HG02623 (cell line): Measurements from ENCODE around the gene CEP164.

Experiments used
- ATAC-seq: cut with Tn5 transposase; IDR thresholded peaks from one replicate; pipeline ENCODE4 v1.9.1; 2021; ENCODE audit warnings: moderate library complexity; ENCODE audit not compliant: unreplicated experiment

Gene CEP164

GRCh38 chr11:117418737-117419481, 91.3 kb downstream of the CEP164 start:
- ATAC-seq: no peak

GRCh38 chr11:117419482-117420142, 92.0 kb downstream of the CEP164 start:
- ATAC-seq: no peak

GRCh38 chr11:117420143-117420485, 92.5 kb downstream of the CEP164 start:
- ATAC-seq: no peak

- no peak for ATAC-seq
These were observed 92.9 kb downstream of the CEP164 start for GRCh38 chr11:117420598-117420997.

GRCh38 chr11:117421041-117421440, 93.4 kb downstream of the CEP164 start:
- no peak for ATAC-seq

GRCh38 chr11:117421476-117421875, 93.8 kb downstream of the CEP164 start:
- ATAC-seq: no peak

- ATAC-seq: no peak
These were observed 95.5 kb downstream of the CEP164 start for GRCh38 chr11:117423046-117423575.

GRCh38 chr11:117424781-117425180, 97.1 kb downstream of the CEP164 start:
- ATAC-seq: no peak

GRCh38 chr11:117425679-117426296, 98.1 kb downstream of the CEP164 start:
- ATAC-seq: no peak

GRCh38 chr11:117426297-117426685, 98.6 kb downstream of the CEP164 start:
- no peak for ATAC-seq

- no peak for ATAC-seq
These were observed 99.3 kb downstream of the CEP164 start for GRCh38 chr11:117426941-117427340.

- no peak for ATAC-seq
These were observed 99.8 kb downstream of the CEP164 start for GRCh38 chr11:117427356-117427874.

- no peak for ATAC-seq
These were observed 100.7 kb downstream of the CEP164 start for GRCh38 chr11:117428186-117428855.

- no peak for ATAC-seq
These were observed 101.2 kb downstream of the CEP164 start for GRCh38 chr11:117428856-117429229.

- ATAC-seq: no peak
These were observed 102.8 kb downstream of the CEP164 start for GRCh38 chr11:117430293-117430955.

GRCh38 chr11:117431436-117431835, 103.8 kb downstream of the CEP164 start:
- ATAC-seq: no peak

GRCh38 chr11:117433717-117434116, 106.1 kb downstream of the CEP164 start:
- no peak for ATAC-seq

GRCh38 chr11:117434481-117434880, 106.8 kb downstream of the CEP164 start:
- ATAC-seq: no peak

- no peak for ATAC-seq
These were observed 107.7 kb downstream of the CEP164 start for GRCh38 chr11:117435326-117435725.

- ATAC-seq: no peak
These were observed 109.6 kb downstream of the CEP164 start for GRCh38 chr11:117437041-117437790.
